HL-60 (cell line): Measurements from ENCODE around the gene AGBL4.

ENCODE experiments used
- DNase-seq, 2 experiments: peaks; one replicate each; pipeline ENCODE4 v3.0.0-alpha.2; 2010 to 2020; ENCODE audit warnings: low read depth in 1 of 2, low spot score in 1 of 2
- H3K27ac ChIP-seq: fragments of 250-450 bp; sonication (Bioruptor Pico); replicated peaks from 2 replicates; pipeline ENCODE4 v1.5.1; 2020; ENCODE audit warnings: mild to moderate bottlenecking, moderate library complexity
- H3K27me3 ChIP-seq: fragments of 250-450 bp; sonication (Bioruptor Pico); 2 replicates; pipeline ENCODE4 v1.5.1; 2021; ENCODE audit warnings: mild to moderate bottlenecking, moderate library complexity; ENCODE audit not compliant: insufficient read depth, poor library complexity, severe bottlenecking
- H3K4me3 ChIP-seq: replicated peaks from 2 replicates; pipeline ENCODE4 v1.5.1; 2011; ENCODE audit warnings: mild to moderate bottlenecking, control low read depth, low read length; ENCODE audit not compliant: insufficient read depth
- GABPA ChIP-seq: IDR thresholded peaks from 2 replicates; pipeline ENCODE4 v1.6.1; 2012; ENCODE audit warnings: low read depth
- POLR2AphosphoS5 ChIP-seq: IDR thresholded peaks from 2 replicates; pipeline ENCODE4 v1.6.1; 2012; ENCODE audit warnings: low read depth
- SPI1 ChIP-seq: IDR thresholded peaks from 2 replicates; pipeline ENCODE4 v1.6.1; 2012; ENCODE audit warnings: low read depth, mild to moderate bottlenecking, borderline replicate concordance
- TF ChIP-seq, protein P1 (sequence below): IDR thresholded peaks from 2 replicates; pipeline ENCODE4 v1.6.1; 2012; ENCODE audit warnings: low read depth; ENCODE audit not compliant: insufficient replicate concordance
- TF ChIP-seq, protein P2 (sequence below): IDR thresholded peaks from one replicate; pipeline ENCODE4 v1.5.1; 2011; ENCODE audit warnings: low read length, control low read depth, inconsistent platforms; ENCODE audit not compliant: insufficient read depth

AGBL4 gene

DNA sequence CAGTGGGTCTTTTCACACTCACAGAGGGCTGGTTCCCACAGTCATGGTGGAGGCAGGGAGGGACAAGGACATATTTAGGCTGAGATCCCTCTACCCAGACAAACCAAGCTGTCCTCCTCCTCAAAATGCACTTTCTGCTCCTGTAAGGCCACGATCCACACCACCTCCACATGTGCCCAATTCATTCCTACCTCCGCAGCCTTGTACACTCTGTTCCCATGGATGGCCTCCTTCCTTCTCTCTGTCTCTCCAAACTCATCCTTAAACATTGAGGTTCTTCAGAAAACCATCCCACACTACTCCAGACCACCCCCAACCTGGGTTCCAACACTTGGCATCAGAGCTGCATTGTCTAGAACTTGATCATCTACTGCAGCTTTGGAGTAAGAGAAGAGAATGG, 842.7 kb downstream of the AGBL4 start:
- no peak for DNase-seq
- Histone ChIP-seq H3K4me3 (no peak overlapping the region), H3K27ac (no peak overlapping the region), H3K27me3 (no peaks in the 10 kb centered on the region)
- TF ChIP-seq, protein P1, sequence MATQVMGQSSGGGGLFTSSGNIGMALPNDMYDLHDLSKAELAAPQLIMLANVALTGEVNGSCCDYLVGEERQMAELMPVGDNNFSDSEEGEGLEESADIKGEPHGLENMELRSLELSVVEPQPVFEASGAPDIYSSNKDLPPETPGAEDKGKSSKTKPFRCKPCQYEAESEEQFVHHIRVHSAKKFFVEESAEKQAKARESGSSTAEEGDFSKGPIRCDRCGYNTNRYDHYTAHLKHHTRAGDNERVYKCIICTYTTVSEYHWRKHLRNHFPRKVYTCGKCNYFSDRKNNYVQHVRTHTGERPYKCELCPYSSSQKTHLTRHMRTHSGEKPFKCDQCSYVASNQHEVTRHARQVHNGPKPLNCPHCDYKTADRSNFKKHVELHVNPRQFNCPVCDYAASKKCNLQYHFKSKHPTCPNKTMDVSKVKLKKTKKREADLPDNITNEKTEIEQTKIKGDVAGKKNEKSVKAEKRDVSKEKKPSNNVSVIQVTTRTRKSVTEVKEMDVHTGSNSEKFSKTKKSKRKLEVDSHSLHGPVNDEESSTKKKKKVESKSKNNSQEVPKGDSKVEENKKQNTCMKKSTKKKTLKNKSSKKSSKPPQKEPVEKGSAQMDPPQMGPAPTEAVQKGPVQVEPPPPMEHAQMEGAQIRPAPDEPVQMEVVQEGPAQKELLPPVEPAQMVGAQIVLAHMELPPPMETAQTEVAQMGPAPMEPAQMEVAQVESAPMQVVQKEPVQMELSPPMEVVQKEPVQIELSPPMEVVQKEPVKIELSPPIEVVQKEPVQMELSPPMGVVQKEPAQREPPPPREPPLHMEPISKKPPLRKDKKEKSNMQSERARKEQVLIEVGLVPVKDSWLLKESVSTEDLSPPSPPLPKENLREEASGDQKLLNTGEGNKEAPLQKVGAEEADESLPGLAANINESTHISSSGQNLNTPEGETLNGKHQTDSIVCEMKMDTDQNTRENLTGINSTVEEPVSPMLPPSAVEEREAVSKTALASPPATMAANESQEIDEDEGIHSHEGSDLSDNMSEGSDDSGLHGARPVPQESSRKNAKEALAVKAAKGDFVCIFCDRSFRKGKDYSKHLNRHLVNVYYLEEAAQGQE = no peak
- TF ChIP-seq GABPA (no peak), POLR2AphosphoS5 (no peak), SPI1 (no peak)
- TF ChIP-seq, protein P2, sequence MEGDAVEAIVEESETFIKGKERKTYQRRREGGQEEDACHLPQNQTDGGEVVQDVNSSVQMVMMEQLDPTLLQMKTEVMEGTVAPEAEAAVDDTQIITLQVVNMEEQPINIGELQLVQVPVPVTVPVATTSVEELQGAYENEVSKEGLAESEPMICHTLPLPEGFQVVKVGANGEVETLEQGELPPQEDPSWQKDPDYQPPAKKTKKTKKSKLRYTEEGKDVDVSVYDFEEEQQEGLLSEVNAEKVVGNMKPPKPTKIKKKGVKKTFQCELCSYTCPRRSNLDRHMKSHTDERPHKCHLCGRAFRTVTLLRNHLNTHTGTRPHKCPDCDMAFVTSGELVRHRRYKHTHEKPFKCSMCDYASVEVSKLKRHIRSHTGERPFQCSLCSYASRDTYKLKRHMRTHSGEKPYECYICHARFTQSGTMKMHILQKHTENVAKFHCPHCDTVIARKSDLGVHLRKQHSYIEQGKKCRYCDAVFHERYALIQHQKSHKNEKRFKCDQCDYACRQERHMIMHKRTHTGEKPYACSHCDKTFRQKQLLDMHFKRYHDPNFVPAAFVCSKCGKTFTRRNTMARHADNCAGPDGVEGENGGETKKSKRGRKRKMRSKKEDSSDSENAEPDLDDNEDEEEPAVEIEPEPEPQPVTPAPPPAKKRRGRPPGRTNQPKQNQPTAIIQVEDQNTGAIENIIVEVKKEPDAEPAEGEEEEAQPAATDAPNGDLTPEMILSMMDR = no peak

DNA sequence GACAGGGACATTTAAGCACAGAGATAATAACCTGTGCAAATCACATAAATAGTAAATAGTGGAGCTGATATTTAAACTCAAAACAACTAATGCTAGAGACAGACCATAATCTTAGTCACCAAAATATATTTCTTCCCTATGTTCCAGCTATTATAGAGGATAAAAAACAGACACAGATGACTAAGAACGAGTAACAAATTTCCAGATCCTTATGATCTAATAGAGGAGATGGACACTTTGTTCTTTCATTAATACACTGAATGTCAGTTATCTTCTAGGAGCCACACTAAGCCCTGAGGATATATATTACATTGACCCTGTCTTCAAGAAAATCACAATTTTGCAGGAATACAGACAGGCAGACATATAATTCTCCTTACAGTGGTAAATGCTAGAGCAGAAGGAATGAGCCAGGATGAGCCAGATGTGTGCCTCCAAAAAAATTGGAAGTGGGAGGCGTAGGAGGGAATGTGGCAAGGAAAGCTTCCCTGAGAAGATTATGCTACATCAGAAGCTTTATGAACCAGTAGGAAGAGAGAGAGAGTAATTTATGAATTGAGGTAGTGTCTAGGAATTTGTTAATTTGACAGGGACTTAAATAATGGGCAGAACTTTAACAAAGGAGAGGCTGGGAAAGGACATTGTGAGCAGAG, 851.7 kb downstream of the AGBL4 start:
- Histone ChIP-seq H3K27ac (no peak overlapping the region), H3K27me3 (no peaks in the 10 kb centered on the region), H3K4me3 (no peak overlapping the region)
- TF ChIP-seq, protein P1 = no peak
- DNase-seq = no peak

DNA sequence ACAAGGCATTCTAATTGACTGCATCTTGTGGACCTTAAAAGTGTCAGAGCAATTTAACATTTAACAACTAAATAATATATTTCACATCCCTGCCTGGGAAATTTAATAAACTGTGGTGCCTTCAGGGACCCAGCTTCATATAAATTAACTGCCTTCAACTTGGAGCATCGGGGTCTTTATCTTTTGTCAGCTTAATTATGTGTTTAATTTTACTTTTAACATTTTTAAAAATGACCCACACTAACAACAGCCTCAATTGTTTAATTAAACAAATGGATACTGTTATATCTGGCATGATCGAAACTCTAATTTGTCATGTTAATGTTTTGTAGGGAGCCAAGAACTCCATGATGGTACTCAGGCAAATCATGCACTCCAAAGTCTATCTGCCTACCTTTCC, 857.7 kb downstream of the AGBL4 start:
- Histone ChIP-seq H3K27me3 (no peaks in the 10 kb centered on the region), H3K27ac (no peak overlapping the region), H3K4me3 (no peak overlapping the region)
- no peak for DNase-seq
- TF ChIP-seq POLR2AphosphoS5 = no peak
- TF ChIP-seq SPI1 = no peak
- TF ChIP-seq, protein P2 = no peak
- TF ChIP-seq GABPA = no peak
- TF ChIP-seq, protein P1 = no peak

DNA sequence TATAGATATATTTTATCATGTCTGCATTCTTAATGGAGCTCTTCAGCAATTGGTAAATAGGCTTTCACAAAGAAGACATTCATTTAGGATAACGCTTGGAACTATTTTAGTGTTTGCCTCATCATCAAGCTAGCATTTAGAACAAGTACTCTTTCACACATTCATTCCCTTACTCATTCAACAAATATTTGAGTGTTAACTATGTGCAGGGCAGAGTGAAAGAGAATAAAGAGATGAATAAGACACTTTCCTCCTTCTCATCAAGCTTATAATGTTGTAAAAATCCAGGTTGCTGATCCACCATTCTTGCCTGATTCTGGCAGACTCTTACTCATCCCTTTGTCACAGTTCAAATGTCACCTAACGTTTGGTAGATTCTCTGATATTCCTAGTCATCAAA, 860.7 kb downstream of the AGBL4 start:
- DNase-seq = no peak
- Histone ChIP-seq H3K4me3 (no peak overlapping the region), H3K27ac (no peak overlapping the region), H3K27me3 (no peaks in the 10 kb centered on the region)
- TF ChIP-seq, protein P2 = no peak
- TF ChIP-seq, protein P1 = no peak
- no peak for TF ChIP-seq POLR2AphosphoS5
